HL-60 (cell line): ENCODE data around the gene SLC12A3.
A peak's percentile ranks its signal among the peaks of the same experiment; 100 is the strongest.

Source experiments
- DNase-seq, 2 experiments: peaks; one replicate each; pipeline ENCODE4 v3.0.0-alpha.2; 2010 to 2020; ENCODE audit warnings: low read depth in 1 of 2, low spot score in 1 of 2
- H3K27ac ChIP-seq: fragments of 250-450 bp; sonication (Bioruptor Pico); replicated peaks from 2 replicates; pipeline ENCODE4 v1.5.1; 2020; ENCODE audit warnings: mild to moderate bottlenecking, moderate library complexity
- H3K27me3 ChIP-seq: fragments of 250-450 bp; sonication (Bioruptor Pico); 2 replicates; pipeline ENCODE4 v1.5.1; 2021; ENCODE audit warnings: mild to moderate bottlenecking, moderate library complexity; ENCODE audit not compliant: insufficient read depth, poor library complexity, severe bottlenecking
- H3K4me3 ChIP-seq: replicated peaks from 2 replicates; pipeline ENCODE4 v1.5.1; 2011; ENCODE audit warnings: mild to moderate bottlenecking, control low read depth, low read length; ENCODE audit not compliant: insufficient read depth
- CTCF ChIP-seq: IDR thresholded peaks from one replicate; pipeline ENCODE4 v1.5.1; 2011; ENCODE audit warnings: low read length, control low read depth, inconsistent platforms; ENCODE audit not compliant: insufficient read depth
- GABPA ChIP-seq: IDR thresholded peaks from 2 replicates; pipeline ENCODE4 v1.6.1; 2012; ENCODE audit warnings: low read depth
- POLR2AphosphoS5 ChIP-seq: IDR thresholded peaks from 2 replicates; pipeline ENCODE4 v1.6.1; 2012; ENCODE audit warnings: low read depth
- REST ChIP-seq: IDR thresholded peaks from 2 replicates; pipeline ENCODE4 v1.6.1; 2012; ENCODE audit warnings: low read depth; ENCODE audit not compliant: insufficient replicate concordance
- SPI1 ChIP-seq: IDR thresholded peaks from 2 replicates; pipeline ENCODE4 v1.6.1; 2012; ENCODE audit warnings: low read depth, mild to moderate bottlenecking, borderline replicate concordance

Gene SLC12A3

GRCh38 chr16:56851671-56852400 lies 13.2 kb upstream of the SLC12A3 start:
- no peak overlapping the region for H3K27ac ChIP-seq
- TF ChIP-seq SPI1, result no peak
- no peak for TF ChIP-seq GABPA
- TF ChIP-seq POLR2AphosphoS5, result no peak
- TF ChIP-seq REST, result no peak
- peak; percentile 32 for TF ChIP-seq CTCF
- H3K27me3 ChIP-seq, result no peaks in the 10 kb centered on the region
- peak in 1 of 2 experiments; percentile 22 for DNase-seq
- H3K4me3 ChIP-seq, result no peak overlapping the region

GRCh38 chr16:56852401-56852730 lies 12.6 kb upstream of the SLC12A3 start:
- TF ChIP-seq POLR2AphosphoS5 (no peak), REST (no peak), SPI1 (no peak), GABPA (no peak), CTCF (no peak)
- DNase-seq, result no peak
- Histone ChIP-seq H3K27ac (no peak overlapping the region), H3K27me3 (no peaks in the 10 kb centered on the region), H3K4me3 (no peak overlapping the region)

GRCh38 chr16:56852968-56853367 lies 12.0 kb upstream of the SLC12A3 start:
- H3K27me3 ChIP-seq, result no peaks in the 10 kb centered on the region
- no peak for DNase-seq
- no peak overlapping the region for H3K27ac ChIP-seq
- no peak overlapping the region for H3K4me3 ChIP-seq
- TF ChIP-seq SPI1, result no peak
- no peak for TF ChIP-seq POLR2AphosphoS5
- no peak for TF ChIP-seq CTCF
- no peak for TF ChIP-seq REST
- TF ChIP-seq GABPA, result no peak
